Measurements from ENCODE around the gene RPRM.
"Not testable (repeated sequence)": the region's sequence is repeated elsewhere in the genome, so short reads cannot be mapped to it uniquely, and the experiment has no call there.

The RPRM gene

DNA sequence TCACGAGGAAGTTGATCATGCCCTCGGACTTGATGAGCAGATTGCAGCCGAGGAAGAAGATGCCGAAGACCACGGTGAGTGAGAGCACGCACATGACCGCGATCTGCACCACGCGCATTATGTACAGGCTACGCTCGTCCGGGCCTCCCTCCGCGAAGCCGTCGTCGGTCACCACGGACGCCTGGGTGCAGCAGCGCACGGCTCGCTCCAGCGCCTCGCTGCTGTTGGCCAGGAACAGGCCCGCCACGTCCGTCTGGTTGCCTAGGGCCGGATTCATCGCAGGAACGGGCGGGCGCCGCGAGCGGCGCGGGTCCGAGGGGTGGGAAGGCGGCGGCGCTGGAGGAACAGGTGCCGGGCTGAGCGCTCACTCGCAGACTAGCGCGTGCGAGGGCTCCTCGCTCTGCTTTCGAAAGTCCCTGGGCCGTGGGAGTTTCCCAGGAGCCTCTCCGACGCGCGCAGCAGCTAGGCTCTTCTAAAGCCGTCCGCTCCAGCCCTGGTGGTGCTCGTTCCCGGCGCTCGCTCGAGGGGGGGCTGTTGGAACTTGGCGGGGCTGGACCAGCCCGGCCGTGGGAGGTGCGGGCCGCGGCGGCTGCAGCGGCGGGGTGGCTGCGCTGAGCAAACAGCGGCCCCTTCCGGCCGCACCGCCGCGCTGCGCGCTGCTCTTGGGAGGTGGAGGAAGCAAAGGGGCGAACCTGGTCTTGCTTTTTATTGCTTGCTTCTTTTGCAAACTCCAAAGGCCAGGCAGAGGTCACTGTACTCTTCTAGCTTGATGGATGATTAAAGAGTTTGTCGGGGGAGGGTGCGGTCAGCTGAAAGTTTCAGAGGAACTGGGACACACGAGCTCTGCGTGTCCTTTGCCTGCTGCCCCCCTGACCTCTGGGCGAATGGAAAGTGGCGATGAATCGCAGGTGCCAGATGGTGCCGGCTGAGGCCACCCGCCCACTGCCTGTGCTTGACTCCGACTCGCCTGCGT is at the start of gene RPRM:
Gene RPRM (minus strand): TSS at position 474 of the 973 bp plus-strand sequence. CDS start 197 bp downstream, at position 277.
- peak; percentile 54 for DNase-seq

DNA sequence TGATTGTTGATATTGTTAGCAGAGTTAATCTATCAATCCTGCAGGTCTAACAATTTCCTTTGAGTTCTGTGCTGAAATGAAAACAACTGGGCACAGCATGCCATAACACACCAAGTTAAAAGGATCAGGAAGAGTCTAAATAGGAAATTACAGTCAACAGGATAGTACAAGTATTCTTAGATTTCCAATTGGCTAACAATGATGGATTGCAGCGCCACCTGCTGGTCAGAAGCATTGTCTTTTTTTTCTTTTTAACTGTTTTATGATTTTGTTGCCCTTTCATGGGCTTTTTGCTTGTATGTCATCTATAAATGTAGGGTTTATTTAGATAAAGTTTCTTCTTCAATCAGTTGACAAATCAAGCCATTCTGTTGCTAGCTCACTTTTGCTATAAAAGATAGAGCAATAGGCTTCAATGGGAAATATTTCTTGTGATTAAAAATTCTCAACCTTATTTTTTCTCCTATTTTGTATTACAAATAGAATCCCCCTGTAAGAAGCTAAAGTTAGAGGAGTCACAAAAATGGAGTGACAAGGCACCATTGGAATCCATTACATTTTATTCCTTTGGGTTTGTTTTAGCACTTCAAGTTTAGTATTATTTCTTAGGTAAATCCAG is 40.8 kb upstream of the RPRM start:
- peak; percentile 9 for DNase-seq

DNA sequence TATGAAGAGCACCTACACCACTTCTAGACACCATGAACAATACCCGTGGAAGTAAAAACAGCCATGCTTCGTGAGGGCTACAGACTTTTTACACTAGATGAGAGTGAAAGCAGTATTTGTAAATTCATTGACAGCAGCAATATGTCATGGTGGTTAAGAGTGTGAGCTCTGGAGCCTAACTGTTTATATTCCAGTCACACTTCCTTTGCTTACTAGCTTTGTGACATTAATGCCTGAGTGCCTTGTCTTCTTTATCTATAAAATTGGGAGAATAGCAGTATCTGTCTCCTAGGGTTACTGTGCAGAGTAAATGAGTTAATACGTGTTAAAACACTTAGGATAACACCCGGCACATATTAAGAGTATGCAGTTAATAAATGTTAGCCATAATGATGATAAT is 33.8 kb upstream of the RPRM start:
- no peak for DNase-seq

GRCh38 chr2:153510996-153511395 is 32.4 kb upstream of the RPRM start:
- DNase-seq: no peak

DNA sequence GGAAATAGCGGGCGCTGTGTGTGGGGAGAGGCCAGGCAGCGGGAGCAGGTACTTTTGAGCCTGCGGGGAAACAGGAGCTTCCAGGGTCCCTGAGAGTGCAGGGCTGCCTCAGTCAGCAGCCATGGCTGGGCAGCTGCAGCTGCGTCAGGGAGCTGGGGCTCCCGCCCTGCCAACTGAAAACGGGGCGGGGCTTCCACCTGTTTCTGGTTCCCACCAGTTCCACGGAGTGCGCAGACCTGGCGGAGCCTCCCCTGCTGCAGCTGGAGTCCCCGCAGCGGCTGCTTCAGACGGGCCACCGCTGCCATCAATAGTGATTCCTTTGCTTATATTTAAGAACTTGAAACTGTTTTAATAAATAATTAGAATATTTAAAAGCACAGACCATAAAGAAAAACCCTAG is 30.6 kb upstream of the RPRM start:
- DNase-seq: no peak

- DNase-seq: not testable (repeated sequence)
These were observed 27.9 kb upstream of the RPRM start for GRCh38 chr2:153506499-153506898.

- DNase-seq: no peak
These were observed 20.9 kb upstream of the RPRM start for GRCh38 chr2:153499439-153499838.

GRCh38 chr2:153497938-153498629 is 19.5 kb upstream of the RPRM start:
- no peak for DNase-seq

- no peak for DNase-seq
These were observed 17.2 kb upstream of the RPRM start for GRCh38 chr2:153495725-153496124.

DNA sequence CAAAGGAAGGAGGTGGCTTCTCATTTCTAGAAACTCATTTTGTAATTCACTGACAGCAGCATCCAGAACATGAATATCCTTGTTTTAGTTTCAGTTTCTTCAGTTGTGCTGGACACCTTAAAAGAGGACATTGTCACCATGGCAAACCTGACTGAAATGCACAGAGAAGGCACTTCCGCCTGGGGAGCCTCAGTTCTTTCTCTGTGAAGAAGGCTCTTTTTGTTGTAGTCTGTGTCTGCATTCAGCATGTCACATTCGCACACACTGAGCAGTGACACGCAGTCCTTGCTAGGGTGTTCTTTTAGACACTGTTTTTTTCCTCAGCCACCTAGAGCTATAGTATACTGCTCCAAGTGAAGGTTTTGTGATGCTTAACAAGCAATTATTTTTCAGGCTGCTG is 9.5 kb upstream of the RPRM start:
- DNase-seq: no peak

GRCh38 chr2:153487448-153487847 is 8.9 kb upstream of the RPRM start:
- no peak for DNase-seq

DNA sequence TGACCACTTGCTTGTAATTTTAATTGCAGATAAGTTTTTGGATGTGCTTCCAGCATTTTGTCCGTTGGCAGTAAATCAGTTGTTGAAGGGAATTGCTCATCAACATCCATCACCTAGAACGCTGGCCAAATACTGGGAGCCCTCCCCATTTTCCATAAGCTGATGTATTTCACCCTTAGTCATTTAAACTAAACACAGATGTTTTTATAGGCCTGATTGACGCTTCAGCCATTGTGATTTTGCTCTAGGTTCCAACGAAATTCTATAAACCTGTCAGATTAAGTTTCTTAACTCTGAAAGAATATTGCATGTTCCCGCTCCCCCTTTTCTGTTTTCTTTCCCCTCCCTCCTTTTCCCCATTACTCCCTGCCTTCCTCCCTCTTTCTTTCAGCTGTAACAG is 1.0 kb upstream of the RPRM start:
- DNase-seq: no peak

DNA sequence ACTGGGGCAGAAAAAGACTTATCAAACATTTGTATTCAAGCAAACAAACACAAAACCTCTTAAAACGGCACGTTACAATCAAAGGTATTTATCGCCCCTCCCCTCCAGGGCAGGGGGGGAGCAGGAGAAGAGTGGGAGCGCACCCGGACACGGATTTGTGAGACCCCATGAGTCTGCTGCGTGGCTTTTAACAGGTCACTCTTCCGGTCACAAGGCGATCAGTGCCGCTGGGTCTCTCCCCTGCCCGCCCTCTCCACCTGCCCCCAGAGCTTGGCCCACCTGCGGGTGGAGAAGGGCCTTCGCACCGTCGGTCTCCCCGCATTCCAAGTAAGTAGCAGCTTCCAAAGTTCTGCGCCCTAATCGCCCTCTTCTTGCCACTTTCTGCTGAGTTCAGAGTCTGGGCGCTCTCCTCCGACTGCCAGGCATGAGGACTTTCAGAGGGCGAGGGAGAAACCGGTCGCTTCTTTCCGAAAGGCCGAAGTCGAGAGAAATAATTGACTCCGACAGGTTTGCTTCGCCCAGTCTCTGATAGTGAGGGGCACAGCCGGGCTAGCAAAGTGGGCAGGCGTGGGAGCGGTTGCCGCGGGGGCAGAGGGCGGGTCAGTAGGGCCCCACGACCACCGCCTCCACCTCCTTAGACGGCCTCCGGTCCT is 800 bp downstream of the RPRM start:
- DNase-seq: no peak

GRCh38 chr2:153476816-153477635 is 1.5 kb downstream of the RPRM start:
- DNase-seq: no peak

- DNase-seq: no peak
These were observed 2.1 kb downstream of the RPRM start for GRCh38 chr2:153476491-153476815.

DNA sequence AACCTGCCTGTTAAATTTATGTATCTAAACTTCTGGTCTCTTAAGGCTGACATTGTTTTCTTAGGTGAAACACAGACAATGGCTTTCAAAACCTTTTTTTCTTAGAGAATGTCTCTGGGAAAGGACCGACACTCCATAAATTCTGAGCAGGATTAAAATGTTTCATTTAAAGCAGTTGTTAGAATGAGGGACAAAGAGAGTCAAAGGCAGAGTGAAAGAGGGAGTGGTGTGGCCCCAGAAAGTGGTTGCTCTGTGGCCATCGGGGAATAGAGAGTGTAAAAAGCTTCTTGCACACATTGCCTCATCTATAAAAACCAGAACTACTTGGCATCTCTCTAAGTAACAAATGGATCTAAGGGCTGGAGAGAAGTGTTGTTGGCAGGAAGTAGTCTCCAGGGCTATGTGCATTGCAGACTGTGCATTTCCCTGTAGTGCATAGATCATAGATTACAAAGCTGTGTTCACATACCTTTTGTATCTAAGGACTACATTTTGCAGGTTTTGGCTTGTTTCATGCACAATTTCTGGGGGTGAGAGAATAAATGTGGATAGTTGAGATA is 3.6 kb downstream of the RPRM start:
- no peak for DNase-seq

GRCh38 chr2:153474407-153474806 is 4.2 kb downstream of the RPRM start:
- DNase-seq: no peak

DNA sequence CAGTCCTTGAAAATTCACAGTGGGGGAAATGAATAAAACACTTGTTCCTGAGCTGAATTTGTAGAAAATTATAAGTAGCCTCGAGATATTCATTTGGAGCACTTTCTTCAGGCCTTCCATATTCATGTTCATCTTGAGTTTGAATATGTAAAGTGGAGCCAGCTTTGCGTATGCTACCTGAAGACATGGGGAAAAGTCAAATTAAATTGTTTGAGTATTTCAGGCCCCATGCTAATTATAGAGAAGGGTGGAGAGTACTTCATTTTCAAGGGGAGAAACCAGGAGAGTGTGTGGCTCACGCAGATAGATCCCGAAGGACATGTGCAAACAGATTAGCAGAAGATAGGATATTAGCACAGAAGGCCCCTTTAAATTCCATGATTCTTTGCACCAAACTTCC is 7.7 kb downstream of the RPRM start:
- no peak for DNase-seq

DNA sequence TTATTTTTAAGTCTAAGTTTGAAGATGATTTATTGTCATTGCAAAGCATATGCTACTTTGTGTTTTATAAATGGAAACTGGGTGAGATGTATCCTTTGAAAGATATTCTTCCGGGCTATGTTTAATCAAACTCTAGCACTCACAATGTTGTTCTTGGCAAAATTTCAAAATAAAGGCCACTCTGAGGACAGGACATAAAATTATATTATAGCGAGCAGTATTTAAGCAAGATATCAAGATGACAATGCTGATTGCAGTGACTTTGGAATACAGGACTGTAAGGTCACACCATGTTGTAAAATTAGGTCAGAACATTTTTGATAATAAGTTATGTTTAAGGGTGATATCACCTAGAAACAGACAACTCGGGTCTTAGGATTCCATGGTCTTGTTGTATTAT is 14.2 kb downstream of the RPRM start:
- DNase-seq: no peak

GRCh38 chr2:153462338-153462859 is 16.2 kb downstream of the RPRM start:
- no peak for DNase-seq

GRCh38 chr2:153461453-153461852 is 17.1 kb downstream of the RPRM start:
- no peak for DNase-seq

GRCh38 chr2:153455861-153456260 is 22.7 kb downstream of the RPRM start:
- no peak for DNase-seq

Data from KG1 (cell line).